Activated CD4-positive, alpha-beta T cell treated with anti-CD3 and anti-CD28 coated beads, Interleukin-2, amount 50 U/mL, for 24 hours (primary cell): ENCODE data around the gene POLQ.
"Not testable (repeated sequence)": the region's sequence is repeated elsewhere in the genome, so short reads cannot be mapped to it uniquely, and the experiment has no call there.

Experiments used
- DNase-seq, 2 donors: peaks; one replicate each; pipeline ENCODE4 v3.0.0-alpha.2; 2020; ENCODE audit warnings: low read depth in 1 of 2, low spot score in 1 of 2

Gene POLQ

GRCh38 chr3:121430664-121431215 is 115.0 kb downstream of the POLQ start:
- no peak for DNase-seq

DNA sequence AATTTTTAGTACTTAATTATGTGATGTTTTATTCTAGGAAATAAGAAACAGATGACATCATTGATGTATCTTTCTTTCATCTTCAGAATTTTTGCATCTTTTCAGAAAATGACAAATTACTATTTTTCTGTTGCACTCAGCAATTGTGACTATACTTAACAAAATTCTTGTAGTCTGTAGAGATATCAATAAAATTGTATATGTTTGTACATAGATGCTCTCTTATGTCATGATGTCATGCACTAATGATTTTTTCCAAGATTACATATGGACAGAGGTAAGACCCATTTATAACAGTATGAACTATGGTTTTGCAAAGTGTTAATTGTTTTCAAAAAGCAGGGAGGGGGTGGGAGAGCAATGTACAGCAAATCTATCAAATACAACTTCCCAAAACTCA is 121.2 kb downstream of the POLQ start:
- DNase-seq: no peak

DNA sequence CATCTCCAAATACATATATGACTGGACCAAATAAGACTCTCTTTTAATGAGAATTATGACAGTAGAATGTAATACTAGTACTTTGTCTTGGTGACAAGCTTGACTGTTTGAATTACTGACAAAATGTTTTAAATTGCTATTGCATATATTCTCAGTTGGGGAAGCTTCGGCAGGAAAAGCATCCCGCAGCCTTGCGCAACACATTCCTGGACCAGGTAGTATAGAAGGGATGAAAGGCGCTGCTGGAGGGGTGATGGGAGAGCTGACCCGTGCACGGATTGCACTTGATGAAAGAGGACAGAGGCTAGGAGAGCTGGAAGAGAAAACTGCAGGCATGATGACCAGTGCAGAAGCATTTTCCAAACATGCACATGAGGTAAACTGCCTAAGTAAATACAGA is 127.6 kb downstream of the POLQ start:
- no peak for DNase-seq

- DNase-seq: no peak
These were observed 130.9 kb downstream of the POLQ start for GRCh38 chr3:121414924-121415323.

GRCh38 chr3:121411523-121411922 is 134.3 kb downstream of the POLQ start:
- no peak for DNase-seq

DNA sequence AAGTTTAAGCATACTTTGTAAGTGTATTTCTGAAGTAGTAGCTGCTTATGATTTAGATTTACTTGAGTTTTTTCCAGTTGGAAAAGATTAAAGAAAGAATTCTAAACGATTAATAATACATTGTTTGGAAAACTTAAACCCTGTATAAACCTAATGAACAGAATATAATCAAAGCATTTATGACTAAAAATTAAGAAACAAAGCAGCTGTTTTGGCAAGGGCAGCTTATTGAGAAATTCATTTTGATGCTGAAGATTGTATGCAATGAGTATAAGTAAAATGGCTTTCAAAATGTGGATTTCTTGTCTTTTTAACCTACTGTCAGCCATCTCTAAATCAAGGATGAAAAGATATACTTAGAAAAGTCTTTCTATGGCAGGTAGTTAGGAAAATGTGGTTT is 140.2 kb downstream of the POLQ start:
- no peak for DNase-seq

- no peak for DNase-seq
These were observed 146.0 kb downstream of the POLQ start for GRCh38 chr3:121399820-121400219.

- not testable (repeated sequence) for DNase-seq
These were observed 147.7 kb downstream of the POLQ start for GRCh38 chr3:121398051-121398450.

GRCh38 chr3:121395967-121396366 is 149.8 kb downstream of the POLQ start:
- not testable (repeated sequence) for DNase-seq

DNA sequence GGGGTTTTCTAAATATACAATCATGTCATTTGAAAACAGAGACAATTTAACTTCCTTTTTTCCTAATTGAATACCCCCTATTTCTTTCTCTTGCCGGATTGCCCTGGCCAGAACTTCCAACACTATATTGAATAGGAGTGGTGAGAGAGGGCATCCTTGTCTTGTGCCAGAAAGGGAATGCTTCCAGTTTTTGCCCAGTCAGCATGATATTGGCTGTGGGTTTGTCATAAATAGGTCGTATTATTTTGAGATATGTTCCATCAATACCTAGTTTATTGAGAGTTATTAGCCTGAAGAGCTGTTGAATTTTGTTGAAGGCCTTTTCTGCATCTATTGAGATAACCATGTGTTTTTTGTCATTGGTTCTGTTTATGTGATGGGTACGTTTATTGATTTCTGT is 157.5 kb downstream of the POLQ start:
- not testable (repeated sequence) for DNase-seq
